ENCODE measurements around the gene STK32C. TPM values are rescaled to one million over a fixed set of nuclear protein-coding genes. Genes with fewer than 3 reads are reported as not detected.

Gene STK32C
- total and polyA plus RNA-seq, 2 experiments from 2014 or later, result 17.5 to 23.8 TPM

DNA sequence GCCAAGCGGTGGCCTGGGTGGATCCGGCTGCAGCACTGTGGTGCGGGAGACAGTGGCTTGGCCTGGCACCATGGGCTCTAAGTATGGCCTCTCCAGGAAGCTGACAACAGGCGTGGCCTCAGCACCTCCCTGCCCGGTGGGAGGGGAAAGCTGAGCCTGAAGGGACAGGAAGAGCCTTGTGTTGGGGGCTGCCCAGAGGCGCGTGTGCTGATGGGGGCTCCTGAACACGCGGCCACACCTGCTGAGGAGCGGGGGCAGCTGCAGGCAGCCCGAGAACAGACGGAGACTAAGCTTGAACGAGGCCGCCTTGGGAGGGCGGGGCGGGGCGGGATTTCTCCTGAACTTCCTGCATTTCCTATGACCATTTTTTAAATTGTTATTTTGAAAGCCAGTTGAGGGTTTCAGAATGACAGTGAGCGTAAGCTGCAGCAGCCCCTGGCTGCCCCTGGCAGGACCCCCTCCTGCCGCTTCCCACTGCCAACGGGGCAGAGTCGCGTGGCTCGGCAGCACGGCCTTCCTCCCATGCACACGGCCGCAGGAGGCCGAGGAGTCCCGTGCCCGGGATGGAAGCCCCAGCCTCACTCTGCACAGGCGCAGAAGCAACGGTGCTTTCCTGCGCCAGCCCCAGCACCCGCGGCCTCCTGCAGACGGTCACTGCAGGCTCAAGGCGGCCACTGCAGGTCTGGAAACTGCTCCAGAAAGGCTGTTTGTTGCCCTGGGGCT, 77.8 kb downstream of the STK32C start:
- H3K9me3 ChIP-seq (ENCODE audit: low read depth), result no peaks in the 10 kb centered on the region
- DNase-seq (ENCODE audit: low read depth in 1 of 2, low spot score in 1 of 2), result peak in 1 of 2 donors; percentile 15
- no peaks in the 10 kb centered on the region for H3K27me3 ChIP-seq
- H3K4me1 ChIP-seq (ENCODE audit: low read depth), result no peaks in the 10 kb centered on the region
- H3K4me3 ChIP-seq, result no peak overlapping the region
- TF ChIP-seq, protein P1, sequence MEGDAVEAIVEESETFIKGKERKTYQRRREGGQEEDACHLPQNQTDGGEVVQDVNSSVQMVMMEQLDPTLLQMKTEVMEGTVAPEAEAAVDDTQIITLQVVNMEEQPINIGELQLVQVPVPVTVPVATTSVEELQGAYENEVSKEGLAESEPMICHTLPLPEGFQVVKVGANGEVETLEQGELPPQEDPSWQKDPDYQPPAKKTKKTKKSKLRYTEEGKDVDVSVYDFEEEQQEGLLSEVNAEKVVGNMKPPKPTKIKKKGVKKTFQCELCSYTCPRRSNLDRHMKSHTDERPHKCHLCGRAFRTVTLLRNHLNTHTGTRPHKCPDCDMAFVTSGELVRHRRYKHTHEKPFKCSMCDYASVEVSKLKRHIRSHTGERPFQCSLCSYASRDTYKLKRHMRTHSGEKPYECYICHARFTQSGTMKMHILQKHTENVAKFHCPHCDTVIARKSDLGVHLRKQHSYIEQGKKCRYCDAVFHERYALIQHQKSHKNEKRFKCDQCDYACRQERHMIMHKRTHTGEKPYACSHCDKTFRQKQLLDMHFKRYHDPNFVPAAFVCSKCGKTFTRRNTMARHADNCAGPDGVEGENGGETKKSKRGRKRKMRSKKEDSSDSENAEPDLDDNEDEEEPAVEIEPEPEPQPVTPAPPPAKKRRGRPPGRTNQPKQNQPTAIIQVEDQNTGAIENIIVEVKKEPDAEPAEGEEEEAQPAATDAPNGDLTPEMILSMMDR (IDR thresholded peaks at IDR 0.05; ENCODE audit: low read depth, low read length), result no peak
- H3K36me3 ChIP-seq, result no peaks in the 10 kb centered on the region
- no peak overlapping the region for H3K27ac ChIP-seq

DNA sequence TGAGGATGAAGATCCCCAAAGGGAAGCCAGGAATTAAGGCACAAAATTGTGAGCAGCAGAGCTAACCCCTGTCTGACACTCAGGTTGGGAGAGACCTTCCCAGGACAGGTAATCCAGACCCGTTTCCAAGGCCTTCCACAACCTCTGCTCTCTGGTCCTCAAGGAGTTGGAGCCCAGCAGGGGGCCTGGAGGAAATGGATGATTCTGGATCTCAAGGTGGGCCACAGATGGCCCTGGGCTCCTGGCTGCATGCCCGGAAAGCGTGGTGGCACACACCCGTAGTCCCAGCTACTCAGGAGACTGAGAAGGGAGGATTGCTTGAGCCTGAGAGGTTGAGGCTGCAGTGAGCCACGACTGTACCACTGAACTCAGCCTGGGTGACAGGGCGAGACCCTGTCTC, 78.7 kb downstream of the STK32C start:
- no peaks in the 10 kb centered on the region for H3K9me3 ChIP-seq (ENCODE audit: low read depth)
- TF ChIP-seq, protein P1 (IDR thresholded peaks at IDR 0.05; ENCODE audit: low read depth, low read length), result no peak
- H3K27me3 ChIP-seq, result no peaks in the 10 kb centered on the region
- no peak for DNase-seq (ENCODE audit: low read depth in 1 of 2, low spot score in 1 of 2)
- no peaks in the 10 kb centered on the region for H3K36me3 ChIP-seq
- H3K4me1 ChIP-seq (ENCODE audit: low read depth), result no peaks in the 10 kb centered on the region
- no peak overlapping the region for H3K4me3 ChIP-seq
- H3K27ac ChIP-seq, result no peak overlapping the region

DNA sequence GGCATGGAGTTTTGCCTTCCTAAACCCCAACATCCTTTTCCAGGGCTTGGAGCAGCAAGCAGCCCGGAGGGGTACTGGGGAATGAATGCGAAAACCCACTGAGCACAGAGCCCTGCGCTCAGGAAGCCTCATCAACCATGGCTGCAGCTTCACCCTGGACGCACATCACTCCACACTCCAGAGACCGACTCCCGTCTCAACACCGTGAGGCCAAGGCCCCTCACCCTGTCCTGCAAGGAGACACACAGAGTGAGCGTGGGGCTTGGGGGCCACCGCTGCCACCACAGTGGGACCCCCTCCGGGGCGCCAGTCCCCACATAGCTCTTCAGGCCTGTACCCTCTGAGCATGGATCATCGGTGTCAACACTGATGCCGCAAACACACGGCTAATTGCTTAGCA, 79.1 kb downstream of the STK32C start:
- H3K27me3 ChIP-seq, result no peaks in the 10 kb centered on the region
- H3K4me3 ChIP-seq, result no peak overlapping the region
- TF ChIP-seq, protein P1 (IDR thresholded peaks at IDR 0.05; ENCODE audit: low read depth, low read length), result no peak
- no peaks in the 10 kb centered on the region for H3K9me3 ChIP-seq (ENCODE audit: low read depth)
- no peak for DNase-seq (ENCODE audit: low read depth in 1 of 2, low spot score in 1 of 2)
- H3K36me3 ChIP-seq, result no peaks in the 10 kb centered on the region
- no peak overlapping the region for H3K27ac ChIP-seq
- H3K4me1 ChIP-seq (ENCODE audit: low read depth), result no peaks in the 10 kb centered on the region

DNA sequence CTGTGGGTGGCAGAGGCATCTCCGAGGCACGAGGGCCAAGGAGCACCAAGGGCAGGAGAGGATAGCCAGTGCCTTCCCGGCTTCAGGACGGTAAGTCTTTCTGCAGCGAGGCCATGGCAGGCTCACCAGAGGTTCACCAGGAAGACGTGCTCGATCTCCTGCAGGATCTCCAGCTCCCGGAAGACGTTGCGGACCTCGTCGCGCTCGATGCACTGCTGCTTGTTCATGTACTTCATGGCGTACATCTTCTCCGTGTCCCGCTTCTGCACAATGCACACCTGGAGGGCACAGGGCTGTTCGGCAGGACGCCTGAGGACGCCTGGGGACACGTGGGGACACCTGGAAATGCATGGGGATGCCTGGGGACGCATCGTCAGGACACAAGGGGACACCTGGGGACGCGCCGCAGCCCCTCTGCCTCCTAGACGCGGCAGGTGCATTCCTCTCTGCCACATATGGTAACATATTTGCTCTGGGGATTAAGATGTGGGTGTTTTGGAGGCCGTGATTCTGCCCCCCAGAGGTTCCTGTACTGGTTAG, 79.8 kb downstream of the STK32C start:
- no peak overlapping the region for H3K27ac ChIP-seq
- DNase-seq (ENCODE audit: low read depth in 1 of 2, low spot score in 1 of 2), result no peak
- H3K4me3 ChIP-seq, result no peak overlapping the region
- H3K27me3 ChIP-seq, result no peaks in the 10 kb centered on the region
- H3K36me3 ChIP-seq, result no peaks in the 10 kb centered on the region
- no peaks in the 10 kb centered on the region for H3K9me3 ChIP-seq (ENCODE audit: low read depth)
- no peaks in the 10 kb centered on the region for H3K4me1 ChIP-seq (ENCODE audit: low read depth)
- TF ChIP-seq, protein P1 (IDR thresholded peaks at IDR 0.05; ENCODE audit: low read depth, low read length), result no peak

DNA sequence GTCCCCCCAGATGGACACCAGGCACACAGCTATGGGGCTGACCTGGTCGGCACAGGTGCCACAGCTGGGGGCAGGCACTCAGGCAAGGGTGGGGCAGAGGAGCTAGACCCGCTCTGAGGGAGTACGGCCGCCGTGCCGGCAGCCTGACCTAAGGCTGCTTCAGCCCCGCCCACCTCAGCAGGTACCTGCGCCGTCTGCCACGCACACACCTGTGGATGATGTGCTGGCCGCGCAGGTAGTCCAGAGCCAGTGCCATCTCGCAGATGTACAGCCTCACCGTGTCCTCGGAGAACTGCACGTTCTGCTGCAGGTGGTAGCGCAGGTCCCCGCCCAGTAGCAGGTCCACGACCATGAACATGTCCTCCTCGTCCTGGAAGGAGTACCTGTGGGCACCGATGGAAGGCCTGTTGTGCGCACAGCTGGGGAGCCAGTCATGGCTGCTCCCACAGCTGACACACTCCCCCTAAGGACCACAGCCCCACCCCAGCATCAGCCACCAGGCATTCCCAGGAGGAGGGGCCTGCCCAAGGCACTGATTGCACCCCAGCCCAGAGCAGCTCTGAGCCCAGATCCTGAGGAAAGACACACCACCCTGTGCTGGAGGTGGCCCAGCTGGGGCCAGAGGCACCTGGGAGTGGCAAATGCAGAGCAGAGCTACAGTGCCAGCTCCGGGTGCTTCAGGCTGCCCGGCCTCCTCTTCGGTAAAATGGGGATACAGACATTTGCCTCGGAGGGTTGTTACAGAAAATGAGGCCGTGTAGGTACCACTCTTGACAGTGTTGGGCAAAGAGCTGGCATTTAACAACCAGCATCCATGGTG, 81.0 kb downstream of the STK32C start:
- no peaks in the 10 kb centered on the region for H3K36me3 ChIP-seq
- no peaks in the 10 kb centered on the region for H3K27me3 ChIP-seq
- H3K4me3 ChIP-seq, result no peak overlapping the region
- H3K27ac ChIP-seq, result no peak overlapping the region
- no peaks in the 10 kb centered on the region for H3K9me3 ChIP-seq (ENCODE audit: low read depth)
- no peak for DNase-seq (ENCODE audit: low read depth in 1 of 2, low spot score in 1 of 2)
- TF ChIP-seq, protein P1 (IDR thresholded peaks at IDR 0.05; ENCODE audit: low read depth, low read length), result no peak
- no peaks in the 10 kb centered on the region for H3K4me1 ChIP-seq (ENCODE audit: low read depth)
